Neuron (in vitro differentiated cells): ENCODE measurements around the gene HOXD8.

Source experiments
- H2AFZ ChIP-seq: one replicate; pipeline ENCODE4 v1.6.1; 2013; ENCODE audit warnings: low read depth, mild to moderate bottlenecking, inconsistent platforms, low read length, moderate library complexity
- H3K27me3 ChIP-seq: one replicate; pipeline ENCODE4 v1.6.1; 2013; ENCODE audit warnings: low read length; ENCODE audit not compliant: insufficient read depth
- H3K36me3 ChIP-seq: one replicate; pipeline ENCODE4 v1.6.1; 2013; ENCODE audit warnings: low read length; ENCODE audit not compliant: insufficient read depth
- H3K4me1 ChIP-seq: one replicate; pipeline ENCODE4 v1.6.1; 2013; ENCODE audit warnings: low read length; ENCODE audit not compliant: insufficient read depth
- H3K4me3 ChIP-seq: 2 replicates; pipeline ENCODE4 v1.5.1; 2013; ENCODE audit warnings: mild to moderate bottlenecking, low read length, moderate library complexity
- H3K9me3 ChIP-seq: one replicate; pipeline ENCODE4 v1.6.1; 2013; ENCODE audit warnings: low read length

HOXD8 gene

DNA sequence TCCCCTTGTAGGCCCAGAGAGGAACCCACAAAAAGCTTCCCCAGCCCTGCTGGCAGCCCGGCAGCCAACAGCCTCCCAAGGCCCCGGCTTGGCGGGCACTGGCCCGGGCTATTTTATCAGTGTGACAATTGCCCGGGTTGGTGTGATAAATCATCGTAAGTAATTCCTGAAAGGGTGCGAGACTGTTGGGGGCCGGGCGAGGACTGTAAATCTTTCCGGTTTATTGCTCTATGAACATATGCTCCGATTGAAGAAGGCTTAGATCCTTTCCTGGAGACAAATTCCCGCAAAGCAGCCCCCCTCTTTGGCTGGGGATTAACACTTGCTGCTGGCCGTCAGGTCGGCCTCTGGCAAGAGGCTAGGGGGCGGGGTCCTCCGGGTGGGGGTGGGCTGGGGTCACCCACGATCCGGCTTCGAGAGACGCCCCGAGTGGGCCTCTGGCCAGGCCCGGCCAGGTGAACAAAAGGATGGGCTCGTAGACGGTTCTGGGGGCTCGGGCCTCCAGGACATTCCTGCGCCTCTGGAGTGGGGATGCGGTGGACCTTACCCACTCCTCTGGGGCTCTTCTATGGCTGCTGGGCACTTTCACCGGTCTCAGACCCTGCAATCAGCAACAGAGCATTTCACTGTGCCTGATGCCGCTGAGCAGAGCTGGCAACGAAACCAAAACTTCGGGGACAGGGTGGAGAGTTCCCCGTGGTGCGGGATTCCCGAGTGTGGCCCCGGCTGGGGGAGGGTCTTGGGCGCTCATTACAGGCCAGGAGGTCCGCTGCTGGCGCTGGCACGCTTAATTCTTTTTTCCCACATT, 29.6 kb downstream of the HOXD8 start:
- Histone ChIP-seq H3K9me3 (peaks cover 8% of the 10 kb centered on the region), H3K4me1 (peaks cover 18% of the 10 kb centered on the region), H2AFZ (peak overlapping the region; percentile 33), H3K36me3 (no peaks in the 10 kb centered on the region), H3K4me3 (no peak overlapping the region), H3K27me3 (peaks cover 96% of the 10 kb centered on the region)

- Histone ChIP-seq H3K9me3 (peaks cover 12% of the 10 kb centered on the region), H3K36me3 (no peaks in the 10 kb centered on the region), H3K27me3 (peaks cover 96% of the 10 kb centered on the region), H3K4me3 (no peak overlapping the region), H3K4me1 (peaks cover 18% of the 10 kb centered on the region), H2AFZ (peak overlapping the region; percentile 33)
These were observed 30.3 kb downstream of the HOXD8 start for GRCh38 chr2:176159663-176160250.

- Histone ChIP-seq H2AFZ (peak overlapping the region; percentile 33), H3K27me3 (peaks cover 96% of the 10 kb centered on the region), H3K4me3 (no peak overlapping the region)
These were observed 30.9 kb downstream of the HOXD8 start for GRCh38 chr2:176160251-176160985.

DNA sequence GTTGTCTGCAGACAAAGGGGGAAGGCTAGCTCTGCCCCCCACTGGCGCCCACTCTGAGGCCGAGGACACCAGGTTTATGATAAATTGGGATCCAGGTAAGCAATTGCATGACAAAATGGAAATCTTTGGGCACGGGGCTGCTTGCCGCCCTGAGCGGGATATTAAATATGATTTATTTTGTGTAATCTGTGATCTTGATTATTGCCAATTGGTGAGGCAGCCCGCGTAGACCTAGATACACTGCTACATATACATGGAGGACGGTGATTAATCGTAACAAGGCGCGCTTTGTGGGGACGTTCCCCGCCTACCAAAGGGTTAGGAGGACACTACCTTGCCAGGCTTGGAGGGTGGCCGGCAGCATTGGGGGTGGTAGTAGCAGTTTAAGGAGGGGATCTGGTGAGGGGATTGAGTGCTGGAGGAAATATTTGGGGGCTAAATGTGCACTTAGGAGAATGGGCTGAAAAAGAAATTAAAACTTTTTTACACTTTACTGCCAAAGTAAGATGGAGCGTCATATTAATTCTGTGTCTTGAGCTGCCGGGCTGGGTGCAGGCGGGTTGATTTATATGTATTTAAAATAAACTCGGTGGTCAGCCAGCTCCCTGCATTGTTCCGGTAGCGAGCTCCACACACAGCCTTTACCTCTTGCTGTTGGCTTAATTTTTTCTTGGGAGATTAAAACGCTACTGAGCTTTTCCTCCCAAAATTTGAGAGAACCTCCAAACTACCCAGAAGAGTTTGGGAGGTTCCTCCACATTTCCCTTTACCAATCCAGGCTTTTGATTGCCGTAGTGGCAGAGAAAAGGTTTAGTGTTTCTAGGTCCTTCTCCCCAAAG, 31.7 kb downstream of the HOXD8 start:
- Histone ChIP-seq H3K4me1 (peaks cover 18% of the 10 kb centered on the region), H3K4me3 (no peak overlapping the region), H3K9me3 (peaks cover 12% of the 10 kb centered on the region), H2AFZ (no peak overlapping the region), H3K36me3 (no peaks in the 10 kb centered on the region), H3K27me3 (peaks cover 96% of the 10 kb centered on the region)

More at GRCh38 chr2:176160251-176160985, 30.9 kb downstream of the HOXD8 start:
- Histone ChIP-seq H3K4me1 (peaks cover 18% of the 10 kb centered on the region), H3K9me3 (peaks cover 12% of the 10 kb centered on the region), H3K36me3 (no peaks in the 10 kb centered on the region)

- peaks cover 15% of the 10 kb centered on the region for H3K4me1 ChIP-seq
- H3K36me3 ChIP-seq, result no peaks in the 10 kb centered on the region
- H2AFZ ChIP-seq, result no peak overlapping the region
- no peak overlapping the region for H3K4me3 ChIP-seq
- H3K9me3 ChIP-seq, result peaks cover 12% of the 10 kb centered on the region
- H3K27me3 ChIP-seq, result peaks cover 96% of the 10 kb centered on the region
These were observed 32.5 kb downstream of the HOXD8 start for GRCh38 chr2:176161825-176162626.

DNA sequence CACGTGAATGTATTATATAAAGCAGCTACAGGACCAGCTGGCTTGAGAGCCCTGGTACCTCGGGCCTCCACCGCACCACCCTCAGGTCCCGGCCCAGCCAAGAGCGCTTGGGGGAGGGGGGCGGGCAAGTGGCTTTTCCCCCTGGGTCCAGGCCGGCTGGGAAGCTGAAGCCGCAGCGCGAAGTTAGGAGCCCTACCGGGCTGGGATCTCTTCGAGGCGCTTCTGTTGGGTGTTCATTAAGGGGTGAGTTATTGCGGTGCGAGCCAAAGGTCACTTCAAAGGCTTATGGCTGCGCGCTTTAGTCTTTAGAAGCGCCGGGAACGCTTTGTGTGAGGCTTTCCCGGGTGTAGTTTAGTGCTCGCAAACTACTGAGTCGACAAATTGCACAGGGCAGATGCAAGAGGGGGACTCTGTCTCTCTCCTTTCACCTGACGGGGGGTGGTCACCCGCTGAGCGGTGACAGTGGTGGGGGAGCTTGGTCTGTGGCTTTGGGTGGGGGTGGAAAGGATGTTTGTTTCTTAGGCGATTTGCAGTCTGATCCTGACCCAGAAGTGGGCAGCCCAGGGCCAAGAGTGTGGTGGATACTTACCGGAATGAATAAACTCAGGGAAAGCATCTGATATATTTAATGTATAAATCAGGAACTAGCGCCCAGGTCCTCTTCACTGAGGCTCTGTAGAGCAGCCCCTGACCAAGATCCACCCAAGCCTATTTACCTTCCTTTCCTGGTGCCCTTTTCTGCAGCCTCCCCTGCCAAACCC, 33.6 kb downstream of the HOXD8 start:
- peaks cover 12% of the 10 kb centered on the region for H3K9me3 ChIP-seq
- peaks cover 4% of the 10 kb centered on the region for H3K4me1 ChIP-seq
- no peak overlapping the region for H3K4me3 ChIP-seq
- H3K27me3 ChIP-seq, result peaks cover 94% of the 10 kb centered on the region
- H2AFZ ChIP-seq, result no peak overlapping the region
- H3K36me3 ChIP-seq, result no peaks in the 10 kb centered on the region

DNA sequence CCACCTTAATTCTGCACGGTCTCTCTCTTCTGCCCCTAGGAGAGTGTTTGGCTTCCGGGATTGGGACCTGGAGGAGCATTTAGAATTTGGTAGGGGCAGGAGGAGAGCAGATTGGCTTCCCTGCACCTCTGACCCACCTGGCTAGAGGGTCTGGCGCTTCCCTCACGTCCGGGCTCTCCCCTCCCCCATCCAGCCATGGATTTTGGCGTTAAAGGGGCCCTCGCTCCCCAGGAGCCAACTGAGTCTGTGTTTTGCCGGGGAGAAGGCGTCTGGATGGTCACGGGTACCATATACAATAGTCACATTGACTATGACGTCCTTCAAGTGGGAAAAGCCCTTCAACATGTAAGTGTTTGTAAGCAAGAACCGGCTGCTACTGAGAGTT, 34.2 kb downstream of the HOXD8 start:
- Histone ChIP-seq H3K4me1 (no peaks in the 10 kb centered on the region), H3K4me3 (no peak overlapping the region), H2AFZ (no peak overlapping the region), H3K27me3 (peaks cover 90% of the 10 kb centered on the region), H3K9me3 (peaks cover 12% of the 10 kb centered on the region), H3K36me3 (no peaks in the 10 kb centered on the region)

- no peaks in the 10 kb centered on the region for H3K36me3 ChIP-seq
- no peaks in the 10 kb centered on the region for H3K4me1 ChIP-seq
- no peak overlapping the region for H2AFZ ChIP-seq
- H3K27me3 ChIP-seq, result peaks cover 89% of the 10 kb centered on the region
- H3K4me3 ChIP-seq, result no peak overlapping the region
- peaks cover 12% of the 10 kb centered on the region for H3K9me3 ChIP-seq
These were observed 34.7 kb downstream of the HOXD8 start for GRCh38 chr2:176164201-176164600.

GRCh38 chr2:176164611-176165369, 35.3 kb downstream of the HOXD8 start:
- no peaks in the 10 kb centered on the region for H3K36me3 ChIP-seq
- no peak overlapping the region for H3K4me3 ChIP-seq
- peaks cover 89% of the 10 kb centered on the region for H3K27me3 ChIP-seq
- no peaks in the 10 kb centered on the region for H3K4me1 ChIP-seq
- H3K9me3 ChIP-seq, result peaks cover 12% of the 10 kb centered on the region
- H2AFZ ChIP-seq, result peak overlapping the region; percentile 20

- peaks cover 87% of the 10 kb centered on the region for H3K27me3 ChIP-seq
- H3K4me1 ChIP-seq, result no peaks in the 10 kb centered on the region
- no peaks in the 10 kb centered on the region for H3K36me3 ChIP-seq
- no peak overlapping the region for H3K4me3 ChIP-seq
- no peak overlapping the region for H2AFZ ChIP-seq
- H3K9me3 ChIP-seq, result peaks cover 12% of the 10 kb centered on the region
These were observed 36.0 kb downstream of the HOXD8 start for GRCh38 chr2:176165370-176166050.

DNA sequence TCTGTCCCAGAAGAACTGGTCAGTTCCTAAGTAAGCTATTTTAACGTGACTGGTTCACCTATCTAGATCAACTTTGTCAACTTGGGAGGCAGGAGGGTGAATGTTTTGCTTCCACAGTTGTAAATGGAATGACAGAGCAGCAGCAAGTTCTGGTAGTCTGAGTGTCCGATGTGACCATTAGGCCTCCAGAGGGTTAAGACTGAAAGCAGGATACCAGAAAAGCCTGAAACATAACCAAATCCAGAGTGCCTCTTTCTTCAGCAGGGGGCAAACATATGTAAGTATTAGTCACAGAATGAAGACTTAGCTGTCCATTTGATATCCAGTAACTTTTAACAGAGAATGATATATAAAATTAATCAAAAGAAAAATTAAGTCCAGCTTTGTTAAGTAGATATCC, 36.8 kb downstream of the HOXD8 start:
- peaks cover 10% of the 10 kb centered on the region for H3K9me3 ChIP-seq
- H3K4me1 ChIP-seq, result no peaks in the 10 kb centered on the region

More for the DNA sequence above, 36.8 kb downstream of the HOXD8 start:
- Histone ChIP-seq H3K36me3 (no peaks in the 10 kb centered on the region), H3K4me3 (no peak overlapping the region), H2AFZ (no peak overlapping the region), H3K27me3 (peaks cover 87% of the 10 kb centered on the region)
